HepG2 (cell line): Measurements from ENCODE around the gene DDN. TPM values are rescaled to one million over a fixed set of nuclear protein-coding genes. Genes with fewer than 3 reads are reported as not detected.

Experiments
- ATAC-seq: fragments of 200-7000 bp; cut with Tn5 transposase; 3 replicates; pipeline ENCODE4 v1.9.1; 2020; ENCODE audit warnings: mild to moderate bottlenecking, moderate library complexity
- BruUV-seq: library from RNA; stranded (reverse); fragments of 400-500 nt; replicated peaks from 2 replicates; lab custom pipeline; 2021; lab: Mats Ljungman, UMichigan
- CTCF ChIA-PET: fragments of 300-600 bp; formaldehyde crosslinking; extraction: SDS; loops from one replicate; lab custom pipeline; 2021; ENCODE audit warnings: low total read pairs, inconsistent platforms, low intra/inter-chr PET ratio; lab: Yijun Ruan, JAX
- POLR2A ChIA-PET: fragments of 350-600 bp; sonication (Branson Sonifier 250); formaldehyde crosslinking; loops from one replicate; lab custom pipeline; 2020; ENCODE audit warnings: antibody characterized with exemption, inconsistent platforms; lab: Yijun Ruan, JAX
- DNase-seq: peaks from one replicate; pipeline ENCODE4 v3.0.0-alpha.2; 2015; ENCODE audit warnings: low spot score
- FAIRE-seq: peaks from 3 replicates; lab custom pipeline; 2011; peaks lifted over from hg19 to GRCh38; lab: Jason Lieb, UNC
- H2AFZ ChIP-seq: one replicate; pipeline ENCODE4 v1.6.1; 2011; ENCODE audit warnings: low read length, inconsistent platforms
- H3K27ac ChIP-seq: fragments of 300-600 bp; 3 replicates; pipeline ENCODE4 v1.8.0; 2011; ENCODE audit warnings: mixed run types, mild to moderate bottlenecking, mixed read lengths, low read length, inconsistent platforms; ENCODE audit not compliant: insufficient read depth; ENCODE audit errors: extremely low read length
- H3K27me3 ChIP-seq, 2 experiments: fragments of 200-600 bp in 1 of 2; 2 replicates in 1 of 2; 3 replicates in 1 of 2; pipeline versions ENCODE4 v1.6.0 to v1.8.0; 2011; ENCODE audit warnings: low read length in 2 of 2, mild to moderate bottlenecking in 2 of 2, moderate library complexity in 2 of 2, inconsistent platforms in 1 of 2; ENCODE audit not compliant: insufficient read depth in 2 of 2, control insufficient read depth in 1 of 2
- H3K36me3 ChIP-seq, 2 experiments: fragments of 200-600 bp in 1 of 2; replicated peaks in 1 of 2; 2 replicates in 1 of 2; 3 replicates in 1 of 2; pipeline versions ENCODE4 v1.5.1 to v1.8.0; 2011; ENCODE audit warnings: low read length in 2 of 2, inconsistent platforms in 1 of 2; ENCODE audit not compliant: insufficient read depth in 2 of 2, control insufficient read depth in 1 of 2
- H3K4me1 ChIP-seq: 2 replicates; pipeline ENCODE4 v1.5.1; 2012; ENCODE audit warnings: low read length, inconsistent platforms; ENCODE audit not compliant: insufficient read depth
- H3K4me2 ChIP-seq: 2 replicates; pipeline ENCODE4 v1.6.0; 2011; ENCODE audit warnings: low read depth, low read length, inconsistent platforms
- H3K4me3 ChIP-seq, 3 experiments: fragments of 200-600 bp in 1 of 3; sonication (generic), shearing (Covaris generic) in 1 of 3; replicated peaks in 1 of 3; 2 replicates each; pipeline ENCODE4 v1.5.1; 2011 to 2016; ENCODE audit warnings: low read length in 3 of 3, inconsistent platforms in 2 of 3, low read depth in 2 of 3, mild to moderate bottlenecking in 2 of 3, control low read depth in 1 of 3, mixed read lengths in 1 of 3; ENCODE audit not compliant: insufficient read depth in 1 of 3
- H3K79me2 ChIP-seq: one replicate; pipeline ENCODE4 v1.6.1; 2011; ENCODE audit warnings: low read length, inconsistent platforms; ENCODE audit not compliant: insufficient read depth
- H3K9ac ChIP-seq: 2 replicates; pipeline ENCODE4 v1.6.0; 2011; ENCODE audit warnings: mild to moderate bottlenecking, low read depth, low read length, inconsistent platforms; ENCODE audit not compliant: insufficient read depth
- H3K9me3 ChIP-seq: 2 replicates; pipeline ENCODE4 v1.5.1; 2012; ENCODE audit warnings: mild to moderate bottlenecking, low read length
- H4K20me1 ChIP-seq: 2 replicates; pipeline ENCODE4 v1.6.0; 2011; ENCODE audit warnings: inconsistent platforms, mild to moderate bottlenecking, low read length, moderate library complexity; ENCODE audit not compliant: insufficient read depth
- CBFB ChIP-seq: sonication (generic); formaldehyde crosslinking; IDR thresholded peaks from 2 replicates; pipeline ENCODE4 v1.4.0; 2020; ENCODE audit warnings: missing genetic modification reagents
- CBX2 ChIP-seq, 2 experiments: fragments of 200-600 bp in 1 of 2; sonication (generic); formaldehyde crosslinking in 1 of 2; IDR thresholded peaks; 2 replicates each; pipeline versions ENCODE4 v1.7.0 to v1.8.1; 2018 to 2022; ENCODE audit warnings: low read depth in 2 of 2, low read length in 1 of 2, mild to moderate bottlenecking in 1 of 2, missing genetic modification reagents in 1 of 2
- CENPT ChIP-seq: sonication (generic); formaldehyde crosslinking; IDR thresholded peaks from 2 replicates; pipeline ENCODE4 v1.8.0; 2022; ENCODE audit warnings: low read depth, mild to moderate bottlenecking, moderate library complexity, missing genetic modification reagents
- FOXP4 ChIP-seq: sonication (generic); formaldehyde crosslinking; IDR thresholded peaks from 2 replicates; pipeline ENCODE4 v1.4.0; 2020; ENCODE audit warnings: missing genetic modification reagents
- HNF1B ChIP-seq: sonication (generic); formaldehyde crosslinking; IDR thresholded peaks from 2 replicates; pipeline ENCODE4 v1.5.1; 2020; ENCODE audit warnings: mild to moderate bottlenecking, moderate library complexity, missing genetic modification reagents
- HOXA9 ChIP-seq: sonication (generic); formaldehyde crosslinking; IDR thresholded peaks from 2 replicates; pipeline ENCODE4 v1.8.1; 2022; ENCODE audit warnings: missing genetic modification reagents, mild to moderate bottlenecking, moderate library complexity, borderline replicate concordance
- KAT7 ChIP-seq: IDR thresholded peaks from 2 replicates; pipeline ENCODE4 v1.6.1; 2018; ENCODE audit warnings: borderline replicate concordance, missing compliant biosample characterization
- KLF6 ChIP-seq: IDR thresholded peaks from 2 replicates; pipeline ENCODE4 v1.8.0; 2016; ENCODE audit warnings: missing biosample characterization, missing genetic modification reagents
- POLR2AphosphoS5 ChIP-seq: IDR thresholded peaks from 2 replicates; pipeline ENCODE4 v1.6.1; 2012; ENCODE audit warnings: low read depth, low read length
- SP4 ChIP-seq: sonication (generic); formaldehyde crosslinking; IDR thresholded peaks from 2 replicates; pipeline ENCODE4 v1.8.1; 2023; ENCODE audit warnings: mild to moderate bottlenecking, missing genetic modification reagents
- SP5 ChIP-seq: IDR thresholded peaks from 2 replicates; pipeline ENCODE4 v1.6.1; 2016; ENCODE audit warnings: low read depth, borderline replicate concordance
- TBX2 ChIP-seq: sonication (generic); formaldehyde crosslinking; IDR thresholded peaks from 2 replicates; pipeline ENCODE4 v1.5.0; 2020; ENCODE audit warnings: missing genetic modification reagents, mild to moderate bottlenecking, borderline replicate concordance
- TCF7 ChIP-seq: sonication (generic); IDR thresholded peaks from 2 replicates; pipeline ENCODE4 v1.6.1; 2016; ENCODE audit warnings: antibody characterized with exemption, low read depth
- TERF1 ChIP-seq: sonication (generic); formaldehyde crosslinking; IDR thresholded peaks from 2 replicates; pipeline ENCODE4 v1.8.0; 2022; ENCODE audit warnings: mild to moderate bottlenecking, missing genetic modification reagents, moderate library complexity
- ZNF207 ChIP-seq: fragments of 450-650 bp; IDR thresholded peaks from 2 replicates; pipeline ENCODE4 v1.6.1; 2016; ENCODE audit warnings: antibody characterized with exemption, borderline replicate concordance
- ZNF460 ChIP-seq: sonication (generic); formaldehyde crosslinking; IDR thresholded peaks from 2 replicates; pipeline ENCODE4 v1.5.1; 2020; ENCODE audit warnings: missing genetic modification reagents, mild to moderate bottlenecking, borderline replicate concordance
- ZNF724P ChIP-seq: sonication (generic); formaldehyde crosslinking; IDR thresholded peaks from 2 replicates; pipeline ENCODE4 v1.8.0; 2022; ENCODE audit warnings: missing genetic modification reagents, borderline replicate concordance
- in situ Hi-C: cut with HindIII; loops from 2 replicates; pipeline ENCODE4 v1.10.0; 2017; ENCODE audit warnings: low pct_unique_long_range_greater_than_20kb; ENCODE audit not compliant: extremely low pct_ligation_motif_present
- intact Hi-C: fragments of 100-400 bp; cut with micrococcal nuclease; formaldehyde crosslinking; loops from one replicate; pipeline ENCODE4 v1.10.0; 2022; ENCODE audit not compliant: unreplicated experiment
- polyA plus RNA-seq, 8 experiments: library from polyadenylated mRNA; depleted of rRNA in 3 of 8; stranded (reverse) in 7 of 8; unstranded in 1 of 8; fragments of >200 nt; fragmentation: Illumina TruSeq in 4 of 8; extraction: Trizol in 4 of 8; gene quantifications; 2 replicates each; pipeline versions ENCODE4 v1.2.1 to v1.2.3, GENCODE V29; 2011 to 2016; ENCODE audit warnings: low read depth in 4 of 8, missing spikeins in 1 of 8, mixed read lengths in 1 of 8; ENCODE audit not compliant: insufficient read depth in 1 of 8
- total RNA-seq, 5 experiments: library from RNA; depleted of rRNA; stranded (reverse); fragments of >200 nt; fragmentation: Illumina TruSeq; extraction: Trizol; gene quantifications; 2 replicates each; pipeline ENCODE4 v1.2.3, GENCODE V29; 2016; ENCODE audit warnings: low read depth in 1 of 5

The DDN gene
- total and polyA plus RNA-seq, 2 of the 13 experiments (the other 11 are each of a cell fraction or from before 2014, with no cell fraction given): 0.24 to 0.53 TPM

GRCh38 chr12:48991247-48992050 lies 7.7 kb downstream of the DDN start (continued):
- TF ChIP-seq SP5 (CRISPR knock-in tag) (no peak), CENPT (CRISPR knock-in tag) (no peak), HOXA9 (no peak), ZNF207 (no peak)

GRCh38 chr12:48990552-48990951 lies 8.6 kb downstream of the DDN start:
- no TSS peak for BruUV-seq
- TF ChIP-seq CBX2 (IDR thresholded peaks at IDR 0.05; ENCODE audit: low read depth, low read length) (no peak), CBX2 (CRISPR knock-in tag; IDR thresholded peaks at IDR 0.05; ENCODE audit: low read depth) (no peak), POLR2AphosphoS5 (no peak), SP4 (CRISPR knock-in tag) (no peak), ZNF724P (CRISPR knock-in tag) (no peak), KAT7 (CRISPR knock-in tag) (no peak), TCF7 (no peak), KLF6 (no peak), ZNF460 (CRISPR knock-in tag) (no peak), CBFB (no peak), FOXP4 (CRISPR knock-in tag) (no peak), TBX2 (CRISPR knock-in tag) (no peak), TERF1 (no peak), HNF1B (CRISPR knock-in tag) (no peak)

More at GRCh38 chr12:48990552-48990951, 8.6 kb downstream of the DDN start:
- no peak for FAIRE-seq
- ChIA-PET CTCF (no interaction called here), POLR2A (no interaction called here)
- no peaks in the 10 kb centered on the region for H4K20me1 ChIP-seq
- no peak for ATAC-seq
- no peak overlapping the region for H2AFZ ChIP-seq
- DNase-seq: no peak
- H3K4me2 ChIP-seq: no peak overlapping the region
- H3K79me2 ChIP-seq: no peaks in the 10 kb centered on the region
- no peak overlapping the region for H3K27ac ChIP-seq
- H3K9me3 ChIP-seq: no peaks in the 10 kb centered on the region
- H3K4me3 ChIP-seq: no peak overlapping the region
- no peaks in the 10 kb centered on the region for H3K36me3 ChIP-seq
- peaks cover 7 to 69% of the 10 kb centered on the region in 2 experiments; a peak in 4 of 5 replicates for H3K27me3 ChIP-seq
- in situ Hi-C loops: no loop called here
- intact Hi-C loops: no loop called here
- no peak overlapping the region for H3K9ac ChIP-seq
- H3K4me1 ChIP-seq: peaks cover 18% of the 10 kb centered on the region
